Psoas muscle (tissue), 8 donors: ENCODE measurements around the gene FUBP1. TPM values are rescaled to one million over a fixed set of nuclear protein-coding genes. Genes with fewer than 3 reads are reported as not detected.
A peak's percentile ranks its signal among the peaks of the same experiment; 100 is the strongest.

Experiments
- ATAC-seq, 4 donors: fragments of 200-7000 bp; cut with Tn5 transposase; one replicate each; pipeline ENCODE4 v1.9.1; 2020; ENCODE audit warnings: moderate library complexity in 3 of 4, mild to moderate bottlenecking in 2 of 4
- DNase-seq, 2 donors: peaks; one replicate each; pipeline ENCODE4 v3.0.0-alpha.2; 2020
- H3K27ac ChIP-seq: fragments of 200-600 bp; one replicate; pipeline ENCODE4 v1.8.0; 2022
- H3K27me3 ChIP-seq, 3 donors: fragments of 200-600 bp in 1 of 3; one replicate each; pipeline versions ENCODE4 v1.6.1 to v1.8.0; 2013 to 2022; ENCODE audit warnings: low read length in 2 of 3, mild to moderate bottlenecking in 2 of 3, moderate library complexity in 1 of 3; ENCODE audit not compliant: insufficient read depth in 3 of 3
- H3K36me3 ChIP-seq, 2 donors: fragments of 200-600 bp in 1 of 2; one replicate each; pipeline versions ENCODE4 v1.6.1 to v1.8.0; 2013 to 2022; ENCODE audit warnings: low read depth in 1 of 2, mild to moderate bottlenecking in 1 of 2, moderate library complexity in 1 of 2; ENCODE audit not compliant: insufficient read depth in 1 of 2
- H3K4me1 ChIP-seq: fragments of 200-600 bp; one replicate; pipeline ENCODE4 v1.8.0; 2022
- H3K4me3 ChIP-seq: fragments of 200-600 bp; one replicate; pipeline ENCODE4 v1.8.0; 2022; ENCODE audit warnings: mild to moderate bottlenecking
- H3K9me3 ChIP-seq: fragments of 200-600 bp; one replicate; pipeline ENCODE4 v1.8.0; 2022
- CTCF ChIP-seq: fragments of 200-600 bp; IDR thresholded peaks from one replicate; pipeline ENCODE4 v1.8.0; 2022; ENCODE audit warnings: antibody characterized with exemption
- WGBS, 3 donors: extraction: QIAGEN DNeasy Blood & Tissue Kit; methylation state at CpG; one replicate each; pipeline versions ENCODE4 v1.1.6 to v1.1.7; 2013; 5-methylcytosine and 5-hydroxymethylcytosine counted together
- intact Hi-C, 2 donors: fragments of 100-400 bp; cut with DNase I; formaldehyde crosslinking; loops; one replicate each; pipeline versions ENCODE4 v1.11.0 to v1.14.2; 2022
- polyA plus RNA-seq, 3 donors: library from polyadenylated mRNA; stranded (reverse); fragments of 200-250 nt; gene quantifications; one replicate each; pipeline ENCODE4 v1.2.3, GENCODE V29; 2013
- total RNA-seq, 4 donors: library from RNA; stranded (reverse); fragmentation: NEBNext Ultra II Directional in 2 of 4; extraction: Animal tissue kit (Norgen Biotek cat#: 25700) in 2 of 4; gene quantifications; one replicate each; pipeline versions ENCODE4 v1.2.1 to v1.2.4, GENCODE V29; 2021 to 2023
- donor health status: healthy with polysubstance abuse.
- donor health status: DM: no; HTN: no; CAD: no; lungs with moderate emphysema.
- donor health status: Bipolar disorder and iron deficiency.
- donor health status: healthy.
- donor health status: DM: yes; HTN: yes; CAD: no.
- donor health status: DM: no; HTN: no; CAD: no.
- donor health status: DM: no; HTN: no; CAD: no.
- donor health status: DM: yes; HTN: yes; CAD: no.

Gene FUBP1
- total and polyA plus RNA-seq, 7 donors = 24.1 to 72.1 (median 50.9) TPM

GRCh38 chr1:77975907-77976306, 3.0 kb downstream of the FUBP1 start:
- Histone ChIP-seq H3K4me3 (peak overlapping the region; percentile 83), H3K36me3 (peaks cover 0 to 8% of the 10 kb centered on the region in 2 donors), H3K27ac (peak overlapping the region; percentile 96), H3K9me3 (no peaks in the 10 kb centered on the region), H3K4me1 (peaks cover 50% of the 10 kb centered on the region), H3K27me3 (no peaks in the 10 kb centered on the region)
- 34 to 37% (median 34%) methylated on average over 2 of the region's 2 CpGs for WGBS, 3 donors
- DNase-seq = no peak
- intact Hi-C loops = loop anchor here in 1 of 2 donors (5.0 kb wide), 1 partner anchor 136 kb away; no protein-coding TSS in a partner anchor
- no peak for ATAC-seq
- no peak for TF ChIP-seq CTCF

GRCh38 chr1:77975386-77975785, 3.5 kb downstream of the FUBP1 start:
- Histone ChIP-seq H3K27me3 (no peaks in the 10 kb centered on the region), H3K9me3 (no peaks in the 10 kb centered on the region), H3K36me3 (peaks cover 0 to 13% of the 10 kb centered on the region in 2 donors), H3K4me3 (peak overlapping the region; percentile 83), H3K27ac (peak overlapping the region; percentile 96), H3K4me1 (peaks cover 51% of the 10 kb centered on the region)
- DNase-seq (no peak), ATAC-seq (no peak)
- intact Hi-C loops = loop anchor here in 1 of 2 donors (5.0 kb wide), 1 partner anchor 137 kb away; no protein-coding TSS in a partner anchor
- no peak for TF ChIP-seq CTCF
- WGBS, 3 donors = 14 to 17% (median 17%) methylated on average over 4 of the region's 4 CpGs

- TF ChIP-seq CTCF = no peak
- intact Hi-C loops = no loop called here
- peaks cover 61% of the 10 kb centered on the region for H3K4me1 ChIP-seq
- H3K4me3 ChIP-seq = no peak overlapping the region
- ATAC-seq (peak in 2 of 4 donors; percentile 54 to 59), DNase-seq (no peak)
- WGBS, 3 donors = 56 to 68% (median 58%) methylated on average over 3 of the region's 3 CpGs
- H3K27ac ChIP-seq = no peak overlapping the region
- no peaks in the 10 kb centered on the region for H3K27me3 ChIP-seq
- H3K9me3 ChIP-seq = no peaks in the 10 kb centered on the region
- peaks cover 0 to 41% of the 10 kb centered on the region in 2 donors for H3K36me3 ChIP-seq
These were observed 6.8 kb downstream of the FUBP1 start for GRCh38 chr1:77972080-77972479.

- Histone ChIP-seq H3K36me3 (peaks cover 5 to 60% of the 10 kb centered on the region in 2 donors), H3K9me3 (no peaks in the 10 kb centered on the region), H3K27me3 (no peaks in the 10 kb centered on the region), H3K4me3 (no peak overlapping the region), H3K27ac (no peak overlapping the region), H3K4me1 (peaks cover 42% of the 10 kb centered on the region)
- intact Hi-C loops = no loop called here
- DNase-seq (no peak), ATAC-seq (no peak)
- 71 to 83% (median 79%) methylated on average over 1 of the region's 1 CpG for WGBS, 3 donors
- TF ChIP-seq CTCF = no peak
These were observed 8.7 kb downstream of the FUBP1 start for GRCh38 chr1:77970192-77970591.

GRCh38 chr1:77966291-77966690, 12.6 kb downstream of the FUBP1 start:
- H3K36me3 ChIP-seq = peaks cover 15 to 95% of the 10 kb centered on the region in 2 donors

More at GRCh38 chr1:77966291-77966690, 12.6 kb downstream of the FUBP1 start:
- peaks cover 25% of the 10 kb centered on the region for H3K4me1 ChIP-seq
- ATAC-seq (no peak), DNase-seq (no peak)
- intact Hi-C loops = loop anchor here (10.0 kb wide), 2 partner anchors 151 to 241 kb away; no protein-coding TSS in a partner anchor
- H3K27me3 ChIP-seq = no peaks in the 10 kb centered on the region
- no peak overlapping the region for H3K4me3 ChIP-seq
- no peaks in the 10 kb centered on the region for H3K9me3 ChIP-seq
- no peak for TF ChIP-seq CTCF
- 89 to 92% (median 91%) methylated on average over 3 of the region's 3 CpGs for WGBS, 3 donors
- no peak overlapping the region for H3K27ac ChIP-seq
